GM12874 (cell line): ENCODE results near the gene HMX1.

Experiments
- TF ChIP-seq, protein P1 (sequence below): IDR thresholded peaks from 2 replicates; pipeline ENCODE4 v1.5.1; 2011; ENCODE audit warnings: low read depth, mild to moderate bottlenecking, control low read depth, low read length, moderate library complexity; ENCODE audit not compliant: insufficient read depth

The HMX1 gene

DNA sequence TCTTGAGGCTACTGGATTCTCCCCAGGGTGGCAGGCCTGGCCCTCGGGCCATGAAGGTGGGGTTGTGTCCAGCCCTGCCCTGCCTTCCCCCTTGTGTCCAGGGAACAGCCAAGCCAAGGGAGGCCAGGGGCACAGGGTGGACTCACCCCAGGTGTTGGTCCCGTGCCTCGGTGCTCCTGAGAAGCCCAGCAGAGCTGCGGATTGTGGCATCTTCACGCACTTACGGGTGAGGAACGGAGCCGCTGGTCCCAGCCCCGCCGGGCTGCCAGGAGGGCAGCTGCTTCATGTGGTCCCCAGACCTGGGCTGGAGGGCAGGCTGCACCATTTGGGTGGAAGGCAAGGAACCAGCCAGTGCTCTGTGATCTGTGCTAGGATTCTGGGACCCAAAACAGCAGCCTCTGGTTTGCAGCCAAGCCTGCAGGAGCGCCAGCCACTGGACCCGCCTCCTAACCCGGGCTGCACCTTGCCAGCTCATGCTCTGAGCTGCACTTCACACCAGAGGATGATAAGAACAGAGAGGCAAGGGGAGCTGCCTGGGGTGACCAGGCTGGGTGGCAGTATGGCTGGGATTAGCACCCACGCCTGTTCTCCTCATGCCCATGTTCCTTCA lies 36.1 kb upstream of the HMX1 start:
- TF ChIP-seq, protein P1, sequence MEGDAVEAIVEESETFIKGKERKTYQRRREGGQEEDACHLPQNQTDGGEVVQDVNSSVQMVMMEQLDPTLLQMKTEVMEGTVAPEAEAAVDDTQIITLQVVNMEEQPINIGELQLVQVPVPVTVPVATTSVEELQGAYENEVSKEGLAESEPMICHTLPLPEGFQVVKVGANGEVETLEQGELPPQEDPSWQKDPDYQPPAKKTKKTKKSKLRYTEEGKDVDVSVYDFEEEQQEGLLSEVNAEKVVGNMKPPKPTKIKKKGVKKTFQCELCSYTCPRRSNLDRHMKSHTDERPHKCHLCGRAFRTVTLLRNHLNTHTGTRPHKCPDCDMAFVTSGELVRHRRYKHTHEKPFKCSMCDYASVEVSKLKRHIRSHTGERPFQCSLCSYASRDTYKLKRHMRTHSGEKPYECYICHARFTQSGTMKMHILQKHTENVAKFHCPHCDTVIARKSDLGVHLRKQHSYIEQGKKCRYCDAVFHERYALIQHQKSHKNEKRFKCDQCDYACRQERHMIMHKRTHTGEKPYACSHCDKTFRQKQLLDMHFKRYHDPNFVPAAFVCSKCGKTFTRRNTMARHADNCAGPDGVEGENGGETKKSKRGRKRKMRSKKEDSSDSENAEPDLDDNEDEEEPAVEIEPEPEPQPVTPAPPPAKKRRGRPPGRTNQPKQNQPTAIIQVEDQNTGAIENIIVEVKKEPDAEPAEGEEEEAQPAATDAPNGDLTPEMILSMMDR: no peak

DNA sequence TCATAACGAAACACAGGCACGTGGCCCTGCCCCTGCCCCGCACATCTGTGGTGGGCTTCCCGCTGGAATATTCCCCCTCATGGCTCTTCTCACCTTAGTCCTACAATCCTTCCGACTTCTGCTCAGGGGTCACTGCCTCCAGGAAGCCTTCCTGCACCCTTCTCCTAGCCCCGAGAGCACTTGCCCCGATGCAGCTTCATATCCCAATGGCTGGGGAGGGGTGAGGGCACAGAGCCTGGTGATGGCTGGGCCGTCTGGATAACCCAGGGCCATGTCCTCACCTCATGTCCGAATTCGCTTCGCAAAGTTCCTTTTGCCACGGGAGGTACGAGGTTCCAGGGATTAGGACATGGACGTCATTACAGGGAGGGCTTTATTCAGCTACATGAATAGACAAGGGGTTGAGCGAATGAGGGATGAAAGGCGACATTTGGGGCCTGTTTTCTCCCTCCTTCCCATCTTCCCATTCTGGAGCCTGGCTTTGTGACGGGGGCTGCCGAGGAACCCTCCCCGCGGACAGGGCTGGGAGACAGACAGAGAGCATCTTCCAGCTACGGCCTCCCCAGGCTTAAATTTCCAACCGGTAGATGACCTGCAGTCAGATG lies 35.5 kb upstream of the HMX1 start:
- TF ChIP-seq, protein P1: no peak

DNA sequence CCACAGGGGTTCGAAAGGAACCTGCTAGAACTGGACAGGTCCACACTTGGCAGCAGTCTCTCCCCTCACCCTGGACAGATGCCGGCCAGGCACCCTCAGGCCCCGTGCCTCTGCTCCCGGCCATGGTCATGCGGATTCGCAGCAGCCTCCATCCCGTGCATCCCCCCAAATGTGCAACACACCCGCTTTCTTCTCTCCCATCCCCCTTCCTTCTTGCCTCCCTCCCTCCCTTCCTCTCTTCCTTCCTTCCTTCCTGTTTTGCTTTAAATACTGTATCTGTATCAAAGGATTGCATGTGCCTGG lies 35.0 kb upstream of the HMX1 start:
- TF ChIP-seq, protein P1: no peak

DNA sequence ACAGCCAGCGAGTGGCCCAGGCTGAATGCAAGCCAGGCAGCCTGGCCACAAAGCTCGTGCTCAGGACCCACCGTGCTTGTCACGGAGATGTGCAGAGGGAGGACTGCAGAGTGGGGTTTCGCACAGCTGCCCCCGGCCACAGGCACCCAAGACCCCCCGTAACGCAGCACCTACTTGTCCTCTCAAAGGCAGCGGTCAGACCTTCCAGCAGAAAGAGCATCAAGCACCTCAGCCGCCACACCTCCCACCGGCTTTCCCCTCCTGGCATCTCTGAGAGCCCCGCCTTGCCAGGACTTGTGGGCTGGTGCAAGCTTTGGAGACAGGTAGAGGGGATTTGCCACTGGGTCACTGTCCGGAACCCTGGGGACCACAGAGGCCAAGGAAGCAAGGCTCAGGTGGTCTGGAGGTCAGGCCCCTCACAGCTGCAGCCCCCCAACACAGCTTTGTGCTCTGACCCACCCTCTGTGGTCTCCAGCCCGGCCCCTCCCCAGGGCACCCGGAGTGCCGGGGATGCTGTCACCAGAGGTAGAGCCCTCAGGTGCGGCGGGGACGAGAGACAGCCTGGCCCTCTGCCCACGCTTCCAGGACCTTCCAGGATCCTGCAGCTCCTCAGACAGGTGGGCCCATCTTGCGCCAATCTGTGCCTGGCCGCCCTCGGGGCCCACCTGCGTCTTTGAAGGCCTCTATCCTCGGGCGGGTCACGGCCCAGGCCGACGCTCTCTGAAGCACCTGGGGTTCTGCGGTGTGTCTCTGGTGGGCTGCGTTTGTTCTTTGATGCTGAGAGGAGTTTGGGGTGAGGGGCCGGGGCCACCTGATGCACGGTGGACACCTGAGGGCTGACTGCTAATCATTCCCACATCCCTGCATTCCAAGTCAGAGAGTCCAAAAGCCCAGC lies 34.4 kb upstream of the HMX1 start:
- TF ChIP-seq, protein P1: no peak

DNA sequence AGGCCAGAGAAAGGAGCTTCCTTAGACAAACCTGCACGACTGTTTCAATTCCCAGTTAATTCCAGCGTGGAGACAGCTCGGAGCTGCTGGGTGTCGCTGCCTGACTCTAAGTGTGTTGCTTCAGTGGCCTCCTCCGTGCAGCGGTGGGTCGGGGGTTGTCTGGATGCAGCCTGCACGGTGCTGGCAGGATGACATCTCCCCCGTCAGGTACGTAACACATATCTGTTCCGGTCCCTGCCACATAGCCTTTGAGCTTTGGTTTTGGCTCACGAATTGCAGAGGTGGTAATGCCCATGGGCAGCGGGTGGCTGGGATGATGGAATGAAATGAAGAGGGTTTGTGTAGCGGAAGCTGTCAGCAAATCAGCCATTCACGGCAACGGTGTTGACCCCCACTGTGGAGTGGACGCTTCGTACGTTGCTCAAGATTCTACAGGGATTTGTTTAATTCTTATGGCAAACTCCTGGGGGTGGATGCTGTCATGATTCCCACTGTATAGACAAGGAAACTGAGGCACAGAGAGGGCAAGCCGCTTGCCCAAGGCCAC lies 33.7 kb upstream of the HMX1 start:
- TF ChIP-seq, protein P1: no peak

DNA sequence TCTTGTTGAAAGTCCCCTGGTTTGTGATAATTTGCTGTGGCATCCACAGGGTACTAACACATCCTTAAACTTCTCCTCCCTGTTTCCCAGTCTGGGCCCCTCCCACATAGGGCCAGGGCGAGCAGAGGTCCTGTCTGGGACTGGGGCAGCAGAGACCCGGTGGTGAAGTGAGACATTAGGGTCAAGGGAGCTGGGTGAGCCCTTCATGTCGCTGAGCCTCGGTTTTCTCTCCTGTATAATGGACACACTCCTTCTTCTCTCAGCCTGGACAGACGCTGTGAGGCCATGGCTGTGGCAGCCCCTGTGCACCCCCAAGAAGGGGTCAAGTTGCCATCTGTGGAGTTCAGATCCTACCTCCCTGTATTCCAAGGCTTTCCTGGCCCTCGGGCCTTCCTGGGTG lies 33.0 kb upstream of the HMX1 start:
- TF ChIP-seq, protein P1: no peak

DNA sequence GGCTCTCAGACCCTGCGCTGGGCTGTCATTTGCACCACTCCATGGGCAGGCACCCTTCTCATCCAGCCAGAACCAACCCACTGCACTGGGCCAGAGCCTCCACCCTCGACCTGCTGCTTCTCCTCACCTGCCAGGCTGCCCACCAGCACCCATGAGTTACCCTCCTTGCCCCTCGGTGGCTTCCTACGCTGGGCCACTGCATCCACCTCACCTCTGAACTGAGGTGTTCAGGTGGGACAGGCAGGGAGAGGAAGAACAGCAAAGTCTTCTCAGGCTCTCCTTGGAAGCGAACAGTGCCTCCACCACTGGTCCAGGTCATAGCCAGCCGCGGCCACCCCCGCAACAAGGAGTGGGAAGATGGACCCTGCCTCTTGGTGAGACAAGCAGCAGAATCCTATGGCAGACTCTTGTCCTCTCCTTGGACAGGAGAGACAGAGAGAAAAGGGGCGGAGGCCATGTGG lies 32.4 kb upstream of the HMX1 start:
- TF ChIP-seq, protein P1: no peak
